Measurements from ENCODE around the gene CLN5.
A peak's percentile ranks its signal among the peaks of the same experiment; 100 is the strongest.
"Not testable (repeated sequence)": the region's sequence is repeated elsewhere in the genome, so short reads cannot be mapped to it uniquely, and the experiment has no call there.

The CLN5 gene

DNA sequence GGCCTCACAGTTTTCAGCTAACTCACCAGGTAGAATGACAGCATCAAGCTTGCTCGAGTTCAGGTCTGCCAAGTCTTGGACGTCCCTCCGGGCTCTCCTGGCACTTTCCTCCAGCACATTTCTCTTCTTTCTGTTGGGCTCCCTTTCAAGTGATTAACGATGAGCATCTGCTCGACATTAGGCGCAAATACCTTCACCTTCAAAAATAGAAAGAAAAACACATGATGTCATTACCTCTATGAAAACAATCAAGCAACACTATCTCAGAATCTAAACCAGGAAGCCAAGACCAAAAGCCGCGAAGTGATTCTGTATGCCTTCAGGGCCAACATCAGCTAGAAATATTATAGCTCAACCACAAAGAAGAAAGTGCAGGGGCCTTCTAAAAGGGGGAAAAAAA, 15.4 kb upstream of the CLN5 start:
- DNase-seq (ENCODE audit: low spot score): no peak

DNA sequence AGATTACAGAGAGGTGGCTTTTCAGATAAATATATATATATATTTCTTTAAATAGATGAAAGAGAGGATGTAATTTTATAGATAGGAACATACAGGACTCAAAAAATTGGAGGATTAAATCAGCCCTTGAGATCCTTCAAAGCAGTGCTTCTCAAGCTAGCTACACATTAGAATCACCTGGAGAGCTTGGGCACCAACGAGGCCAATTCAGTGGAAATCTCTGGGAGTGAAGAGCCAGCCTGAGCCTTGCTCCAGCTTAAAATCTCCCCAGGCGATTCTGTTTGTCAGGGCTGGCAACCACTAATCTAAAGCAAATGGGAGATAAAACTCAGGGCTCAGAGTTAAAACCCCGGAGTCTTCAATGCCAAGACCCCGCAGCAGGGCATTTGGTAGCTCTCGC, 15.0 kb upstream of the CLN5 start:
- DNase-seq (ENCODE audit: low spot score): no peak

GRCh38 chr13:76980075-76980718, 11.7 kb upstream of the CLN5 start:
- DNase-seq (ENCODE audit: low spot score): peak; percentile 91

- no peak for DNase-seq (ENCODE audit: low spot score)
These were observed 9.8 kb upstream of the CLN5 start for GRCh38 chr13:76982061-76982460.

- no peak for DNase-seq (ENCODE audit: low spot score)
These were observed 8.2 kb upstream of the CLN5 start for GRCh38 chr13:76983676-76984075.

DNA sequence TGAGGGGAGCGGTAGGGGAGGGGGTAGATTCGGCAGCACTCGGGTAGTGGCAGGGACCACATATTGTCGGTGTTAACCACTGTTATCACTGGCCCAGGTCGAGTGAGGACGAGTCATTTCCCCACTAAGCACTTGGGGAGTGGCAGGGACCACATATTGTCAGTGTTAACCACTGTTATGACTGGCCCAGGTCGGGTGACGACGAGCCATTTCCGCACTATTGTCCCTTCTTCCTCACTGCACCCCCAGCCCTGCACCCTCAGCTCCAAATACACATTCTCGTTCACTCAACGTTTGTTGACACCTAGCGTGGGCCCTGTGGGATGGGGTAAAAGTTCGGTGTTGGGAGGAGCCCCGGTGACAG, 467 bp upstream of the CLN5 start:
- no peak for DNase-seq (ENCODE audit: low spot score)

DNA sequence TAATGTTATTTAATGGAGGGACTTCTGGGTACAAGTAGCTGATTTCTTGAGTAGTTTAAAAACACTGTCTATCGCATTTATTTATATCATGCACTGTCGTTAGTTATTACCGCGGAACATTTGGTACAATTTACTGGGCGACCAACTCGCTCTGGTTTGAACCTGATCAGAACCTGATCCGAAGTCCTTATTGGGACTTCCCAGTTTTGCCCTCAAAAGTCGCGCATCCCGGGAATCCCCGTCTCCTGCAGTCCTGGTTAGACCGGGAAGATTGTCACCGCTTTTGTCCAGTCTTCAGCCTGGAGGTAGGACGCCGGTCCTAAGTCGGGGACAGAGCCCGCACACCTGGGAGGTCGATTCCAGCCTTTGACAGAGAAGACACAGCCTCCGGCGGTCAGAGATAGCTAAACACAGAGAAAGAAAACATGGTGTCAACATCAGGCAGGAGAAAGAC, 694 bp downstream of the CLN5 start:
- peak; percentile 56 for DNase-seq (ENCODE audit: low spot score)

GRCh38 chr13:76993021-76993420, 1.1 kb downstream of the CLN5 start:
- DNase-seq (ENCODE audit: low spot score): no peak

GRCh38 chr13:76993473-76993872, 1.6 kb downstream of the CLN5 start:
- no peak for DNase-seq (ENCODE audit: low spot score)

DNA sequence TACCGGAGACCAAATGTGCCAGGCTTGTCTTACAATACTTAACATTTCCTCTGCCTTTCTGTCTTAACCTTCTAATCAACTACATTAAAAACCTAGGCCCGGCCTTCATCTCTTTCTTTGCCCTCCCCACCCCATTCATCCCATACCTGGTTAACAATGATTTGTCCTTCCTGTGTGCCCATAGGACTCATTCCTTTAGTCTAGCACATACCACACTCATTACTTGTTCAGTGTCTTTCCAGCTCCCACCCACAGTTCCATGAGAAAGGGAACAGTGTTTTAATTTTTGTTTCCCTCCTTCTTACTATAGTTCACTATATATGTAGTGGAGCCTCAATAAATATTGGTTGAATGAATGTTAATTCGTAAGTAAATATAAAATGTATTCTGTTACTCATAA, 2.4 kb downstream of the CLN5 start:
- no peak for DNase-seq (ENCODE audit: low spot score)

- DNase-seq (ENCODE audit: low spot score): no peak
These were observed 8.6 kb downstream of the CLN5 start for GRCh38 chr13:77000475-77000874.

DNA sequence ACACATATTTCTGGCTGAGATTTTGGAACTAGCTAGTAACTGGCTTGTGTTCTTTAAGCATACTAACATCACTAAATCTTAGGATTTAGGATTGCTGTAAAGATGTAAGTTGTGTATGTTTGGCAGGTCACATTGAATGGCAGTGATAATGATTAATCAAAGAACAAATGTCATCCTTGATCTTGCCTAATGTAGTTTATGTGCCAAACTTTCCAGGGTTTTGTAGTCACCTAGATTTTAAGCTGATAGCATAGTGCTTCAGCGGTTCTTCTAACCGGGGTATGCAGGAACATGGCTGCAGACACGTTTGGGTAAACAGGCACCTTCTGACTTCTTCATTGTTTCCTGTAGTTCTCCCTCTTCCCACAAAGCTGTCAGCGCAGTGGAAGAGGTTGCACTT, 9.7 kb downstream of the CLN5 start:
- DNase-seq (ENCODE audit: low spot score): no peak

DNA sequence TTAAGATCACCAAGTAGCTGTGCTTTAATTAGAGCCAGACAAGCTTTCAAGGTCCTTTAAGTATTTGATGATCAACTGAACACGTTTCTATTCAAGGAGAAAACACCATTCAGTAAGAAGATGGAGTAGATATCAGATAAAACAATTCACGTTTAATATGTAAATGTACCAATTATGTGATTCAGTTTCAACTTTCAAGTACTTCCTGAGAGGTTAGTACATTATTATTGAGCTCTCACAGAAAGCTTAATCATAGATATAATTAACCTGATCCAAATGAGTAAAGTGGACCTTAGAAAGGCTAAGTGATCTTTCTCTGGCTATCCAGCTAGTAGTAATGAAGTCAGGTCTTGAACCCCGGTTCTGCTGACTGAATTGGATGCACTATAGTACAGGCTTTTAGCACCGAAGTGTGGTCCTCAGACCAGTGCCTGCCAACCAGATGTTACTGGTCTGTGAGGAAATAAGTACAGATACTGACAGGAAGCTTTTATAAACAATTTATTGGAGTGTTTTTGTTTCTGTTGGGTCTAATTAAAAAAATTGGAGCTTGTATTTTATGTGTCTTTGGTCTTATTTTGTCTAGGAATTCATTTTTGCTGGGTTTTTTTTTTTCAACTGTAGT, 10.2 kb downstream of the CLN5 start:
- no peak for DNase-seq (ENCODE audit: low spot score)

GRCh38 chr13:77002590-77003190, 10.8 kb downstream of the CLN5 start:
- no peak for DNase-seq (ENCODE audit: low spot score)

- DNase-seq (ENCODE audit: low spot score): not testable (repeated sequence)
These were observed 16.5 kb downstream of the CLN5 start for GRCh38 chr13:77008337-77008736.

DNA sequence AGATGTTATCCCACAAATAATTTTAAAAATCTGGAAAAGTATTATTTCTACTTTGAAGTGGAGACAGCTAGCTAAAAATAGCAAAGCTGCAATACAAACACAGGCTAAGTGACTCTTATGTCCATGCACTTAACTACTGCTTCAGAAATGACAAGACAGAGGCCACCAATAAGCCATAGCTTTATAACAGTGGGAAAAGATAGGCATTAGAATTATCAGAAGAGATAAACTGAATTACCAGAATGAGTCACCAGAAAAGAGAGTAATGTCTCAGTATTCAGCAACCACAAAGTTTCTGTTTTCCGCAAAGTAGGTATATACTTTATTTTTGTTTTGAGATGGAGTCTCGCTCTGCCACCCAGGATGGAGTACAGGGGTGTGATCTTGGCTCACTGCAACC, 17.1 kb downstream of the CLN5 start:
- DNase-seq (ENCODE audit: low spot score): no peak

DNA sequence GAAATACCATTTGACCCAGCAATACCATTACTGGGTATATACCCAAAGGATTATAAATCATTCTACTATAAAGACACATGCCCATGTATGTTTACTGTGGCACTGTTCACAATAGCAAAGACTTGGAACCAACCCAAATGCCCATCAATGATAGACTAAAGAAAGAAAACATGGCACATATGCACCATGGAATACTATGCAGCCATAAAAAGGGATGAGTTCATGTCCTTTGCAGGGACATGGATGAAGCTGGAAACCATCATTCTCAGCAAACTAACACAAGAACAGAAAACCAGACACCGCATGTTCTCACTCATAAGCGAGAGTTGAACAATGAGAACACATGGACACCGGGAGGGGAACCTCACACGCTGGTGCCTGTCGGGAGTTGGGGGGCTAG, 17.8 kb downstream of the CLN5 start:
- DNase-seq (ENCODE audit: low spot score): not testable (repeated sequence)

DNA sequence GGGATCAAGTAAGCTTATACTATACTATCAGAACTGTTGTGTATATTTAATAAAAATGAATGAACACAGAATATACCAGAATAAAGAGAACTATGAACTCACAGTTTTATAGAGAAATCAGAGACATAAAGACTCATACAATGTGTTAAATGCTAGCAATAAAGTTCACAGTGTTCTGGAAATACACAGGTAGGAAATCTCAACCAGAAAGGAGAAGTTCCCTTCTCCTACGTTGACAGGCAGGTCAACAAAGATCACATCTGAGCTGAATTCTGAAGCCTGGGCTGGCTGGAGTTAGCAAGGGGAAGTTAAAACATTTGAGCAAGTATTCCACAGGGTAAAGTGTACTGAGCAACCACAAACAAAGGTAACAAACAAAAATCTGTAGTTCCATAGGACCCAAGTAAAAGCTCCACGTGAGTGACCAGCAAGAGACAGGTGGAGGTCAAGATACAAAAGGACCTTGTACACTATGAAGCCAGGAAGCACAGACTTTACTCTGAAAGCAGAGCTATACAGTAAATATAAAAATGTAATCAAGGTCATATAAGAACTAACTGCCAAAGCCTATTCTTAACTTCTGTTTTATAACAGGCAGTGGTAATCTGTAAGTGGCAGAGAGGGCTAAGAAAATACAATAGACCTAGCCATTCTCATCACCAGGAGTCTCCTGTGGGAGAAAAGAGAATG, 22.1 kb downstream of the CLN5 start:
- DNase-seq (ENCODE audit: low spot score): no peak

- no peak for DNase-seq (ENCODE audit: low spot score)
These were observed 23.2 kb downstream of the CLN5 start for GRCh38 chr13:77014906-77015685.

DNA sequence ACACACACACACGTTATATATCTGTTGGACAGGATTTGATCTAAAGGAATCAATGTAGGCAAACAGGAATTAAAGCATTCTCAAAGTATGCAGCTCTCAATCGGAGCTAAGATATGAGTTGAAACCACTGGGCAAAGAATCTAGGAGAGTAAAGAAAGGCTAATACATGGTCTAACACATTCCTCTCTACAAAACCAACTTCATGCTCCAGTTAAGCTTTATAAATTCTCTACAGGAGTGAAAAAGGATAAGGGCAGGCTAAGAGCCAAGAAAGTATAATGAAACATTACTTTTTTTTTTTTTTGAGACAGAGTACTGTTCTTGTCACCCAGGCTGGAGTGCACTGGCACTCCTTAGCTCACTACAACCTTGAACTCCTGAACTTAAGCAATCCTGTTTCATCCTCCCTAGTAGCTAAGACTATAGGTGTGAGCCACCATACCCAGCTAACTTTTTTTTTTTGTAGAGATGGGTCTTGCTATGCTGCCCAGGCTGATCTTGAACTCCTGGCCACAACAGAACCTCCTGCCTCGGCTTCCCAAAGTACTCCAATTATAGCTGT, 24.5 kb downstream of the CLN5 start:
- no peak for DNase-seq (ENCODE audit: low spot score)

DNA sequence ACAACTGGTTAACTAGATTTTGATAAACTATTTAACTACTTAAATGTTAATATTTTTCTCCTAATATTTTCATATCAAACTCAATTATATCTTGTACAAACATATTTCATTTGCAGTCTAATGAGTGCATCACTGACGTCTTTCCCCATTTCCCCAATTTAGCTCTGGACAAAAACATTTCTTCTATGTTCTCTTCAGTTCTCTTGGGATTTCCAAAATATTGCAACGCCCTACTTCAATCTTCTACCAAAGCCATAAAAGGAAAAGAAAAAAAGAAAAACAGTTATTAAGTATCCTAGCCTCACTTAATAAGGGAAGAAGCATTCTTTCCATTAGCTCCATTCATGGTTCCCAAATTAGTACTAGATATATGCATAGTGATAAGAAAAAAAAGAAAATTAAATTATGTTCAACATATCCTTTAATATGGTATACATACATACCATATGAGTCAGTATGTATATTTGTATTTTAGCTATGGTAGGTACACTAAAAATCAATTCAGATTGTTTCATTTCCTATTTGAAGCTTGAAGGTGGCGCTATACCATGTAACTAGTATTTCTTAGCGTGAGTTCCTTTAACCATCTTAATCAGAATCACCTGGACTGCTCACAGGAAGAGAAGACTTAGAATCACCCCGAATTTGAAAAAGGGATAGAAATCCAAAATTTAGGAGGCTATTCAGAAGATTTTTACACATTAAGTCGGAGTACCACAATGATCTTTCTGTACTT, 25.2 kb downstream of the CLN5 start:
- DNase-seq (ENCODE audit: low spot score): no peak
